ENCODE measurements around the gene HSPB6. TPM values are rescaled to one million over a fixed set of nuclear protein-coding genes. Genes with fewer than 3 reads are reported as not detected.

Gene HSPB6
- total RNA-seq, 4 donors from 2014 or later, result 22.3 to 185 (median 43.9) TPM

DNA sequence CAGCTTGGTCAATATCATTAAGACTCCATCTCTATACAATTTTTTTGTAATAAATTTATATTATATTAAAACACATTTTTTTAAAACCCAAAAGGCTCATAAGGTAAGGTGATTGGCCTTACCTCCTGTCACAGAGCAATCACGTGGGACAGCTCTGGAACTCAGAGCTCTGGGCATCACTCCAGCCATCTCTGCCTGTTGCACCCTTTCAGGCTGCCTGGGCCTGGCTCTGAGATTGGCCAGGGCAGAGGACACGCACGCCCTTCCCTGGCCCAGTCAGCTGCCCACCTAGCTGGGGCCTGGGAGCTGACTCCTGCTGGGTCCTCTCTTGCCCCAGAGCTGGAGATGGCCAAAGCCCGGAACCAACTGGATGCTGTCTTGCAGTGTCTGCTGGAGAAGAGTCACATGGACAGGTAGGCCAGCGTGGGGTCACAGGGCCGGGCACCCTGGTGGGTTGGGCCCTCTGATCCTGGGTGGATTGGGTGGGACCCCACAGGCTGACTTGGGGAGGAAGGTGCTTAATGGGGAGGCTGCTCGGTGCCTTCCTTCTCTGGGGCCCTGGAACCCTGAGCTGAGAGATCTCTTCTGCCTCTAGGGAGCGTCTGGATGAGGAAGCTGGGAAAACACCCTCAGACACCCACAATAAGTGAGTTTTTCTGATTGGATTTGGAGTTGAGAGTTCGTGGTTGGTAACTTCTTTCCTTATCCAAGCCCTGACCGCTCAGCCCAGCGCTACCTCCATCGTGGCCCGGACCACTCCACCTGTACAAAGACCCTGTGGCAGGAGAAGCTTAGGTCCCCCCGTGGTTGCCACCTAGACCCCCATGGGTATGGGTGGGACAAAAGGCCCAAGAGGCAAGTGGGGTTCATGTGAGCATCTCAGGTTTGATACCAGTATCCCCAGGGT lies 4.7 kb downstream of the HSPB6 start:
- Histone ChIP-seq H3K4me3 (no peak overlapping the region), H3K27ac (peak overlapping the region in 1 of 4 donors; percentile 32), H3K4me1 (peaks cover 19 to 45% (median 41%) of the 10 kb centered on the region in 4 donors), H3K27me3 (peaks cover 3% of the 10 kb centered on the region), H3K9me3 (no peaks in the 10 kb centered on the region), H3K36me3 (peaks cover 0 to 14% (median 3%) of the 10 kb centered on the region in 4 donors)
- intact Hi-C loops (cut with DNase I; ENCODE audit: low total_unique reads), result no loop called here
- peak; percentile 8 for DNase-seq
- 85 to 100% methylated on average over 1 to 14 of the region's 14 CpGs for WGBS, 2 donors (ENCODE audit: low coverage in 1 of 2)
- no peak for TF ChIP-seq EP300 (IDR thresholded peaks at IDR 0.05; ENCODE audit: low read depth)
- no peak for TF ChIP-seq POLR2AphosphoS5 (IDR thresholded peaks at IDR 0.05)
- no peak for TF ChIP-seq POLR2A (IDR thresholded peaks at IDR 0.05)
- TF ChIP-seq, protein P1, sequence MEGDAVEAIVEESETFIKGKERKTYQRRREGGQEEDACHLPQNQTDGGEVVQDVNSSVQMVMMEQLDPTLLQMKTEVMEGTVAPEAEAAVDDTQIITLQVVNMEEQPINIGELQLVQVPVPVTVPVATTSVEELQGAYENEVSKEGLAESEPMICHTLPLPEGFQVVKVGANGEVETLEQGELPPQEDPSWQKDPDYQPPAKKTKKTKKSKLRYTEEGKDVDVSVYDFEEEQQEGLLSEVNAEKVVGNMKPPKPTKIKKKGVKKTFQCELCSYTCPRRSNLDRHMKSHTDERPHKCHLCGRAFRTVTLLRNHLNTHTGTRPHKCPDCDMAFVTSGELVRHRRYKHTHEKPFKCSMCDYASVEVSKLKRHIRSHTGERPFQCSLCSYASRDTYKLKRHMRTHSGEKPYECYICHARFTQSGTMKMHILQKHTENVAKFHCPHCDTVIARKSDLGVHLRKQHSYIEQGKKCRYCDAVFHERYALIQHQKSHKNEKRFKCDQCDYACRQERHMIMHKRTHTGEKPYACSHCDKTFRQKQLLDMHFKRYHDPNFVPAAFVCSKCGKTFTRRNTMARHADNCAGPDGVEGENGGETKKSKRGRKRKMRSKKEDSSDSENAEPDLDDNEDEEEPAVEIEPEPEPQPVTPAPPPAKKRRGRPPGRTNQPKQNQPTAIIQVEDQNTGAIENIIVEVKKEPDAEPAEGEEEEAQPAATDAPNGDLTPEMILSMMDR (IDR thresholded peaks at IDR 0.05), result no peak
- in situ Hi-C loops (cut with MboI; ENCODE audit: low pct_ligation_motif_present in 1 of 4, low pct_unique_long_range_greater_than_20kb in 1 of 4, low sequenced_read_pairs in 3 of 4), result no loop called here

DNA sequence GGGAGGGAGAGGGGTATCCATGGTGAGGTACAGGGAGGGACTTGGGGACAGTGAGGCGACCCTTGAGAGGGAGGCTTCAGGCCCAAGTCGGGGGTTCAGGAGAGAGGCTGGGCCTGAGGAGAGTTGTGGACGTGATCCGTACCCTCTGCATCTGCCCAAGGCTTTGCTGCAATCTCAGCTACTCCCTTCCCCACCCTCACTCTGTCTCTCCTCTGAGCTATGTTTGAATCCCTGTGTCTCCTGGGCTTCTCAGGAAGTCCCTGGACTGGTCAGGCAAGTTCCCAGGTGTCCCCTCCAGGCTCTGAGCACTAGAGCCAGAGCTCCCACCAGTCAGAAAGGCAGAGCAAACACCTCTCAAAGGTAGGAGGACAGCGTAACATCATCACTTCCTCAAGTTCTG lies 6.7 kb downstream of the HSPB6 start:
- H3K36me3 ChIP-seq, result peaks cover 0 to 14% (median 3%) of the 10 kb centered on the region in 4 donors
- no peak for TF ChIP-seq EP300 (IDR thresholded peaks at IDR 0.05; ENCODE audit: low read depth)
- TF ChIP-seq POLR2A (IDR thresholded peaks at IDR 0.05), result no peak
- no peak for TF ChIP-seq POLR2AphosphoS5 (IDR thresholded peaks at IDR 0.05)
- intact Hi-C loops (cut with DNase I; ENCODE audit: low total_unique reads) (no loop called here), in situ Hi-C loops (cut with MboI; ENCODE audit: low pct_ligation_motif_present in 1 of 4, low pct_unique_long_range_greater_than_20kb in 1 of 4, low sequenced_read_pairs in 3 of 4) (no loop called here)
- peaks cover 19 to 38% (median 32%) of the 10 kb centered on the region in 4 donors for H3K4me1 ChIP-seq
- no peaks in the 10 kb centered on the region for H3K27me3 ChIP-seq
- WGBS, 2 donors (ENCODE audit: low coverage in 1 of 2), result 89 to 90% methylated on average over 2 to 5 of the region's 5 CpGs
- no peak for DNase-seq
- no peak overlapping the region for H3K4me3 ChIP-seq
- no peaks in the 10 kb centered on the region for H3K9me3 ChIP-seq
- no peak overlapping the region for H3K27ac ChIP-seq

DNA sequence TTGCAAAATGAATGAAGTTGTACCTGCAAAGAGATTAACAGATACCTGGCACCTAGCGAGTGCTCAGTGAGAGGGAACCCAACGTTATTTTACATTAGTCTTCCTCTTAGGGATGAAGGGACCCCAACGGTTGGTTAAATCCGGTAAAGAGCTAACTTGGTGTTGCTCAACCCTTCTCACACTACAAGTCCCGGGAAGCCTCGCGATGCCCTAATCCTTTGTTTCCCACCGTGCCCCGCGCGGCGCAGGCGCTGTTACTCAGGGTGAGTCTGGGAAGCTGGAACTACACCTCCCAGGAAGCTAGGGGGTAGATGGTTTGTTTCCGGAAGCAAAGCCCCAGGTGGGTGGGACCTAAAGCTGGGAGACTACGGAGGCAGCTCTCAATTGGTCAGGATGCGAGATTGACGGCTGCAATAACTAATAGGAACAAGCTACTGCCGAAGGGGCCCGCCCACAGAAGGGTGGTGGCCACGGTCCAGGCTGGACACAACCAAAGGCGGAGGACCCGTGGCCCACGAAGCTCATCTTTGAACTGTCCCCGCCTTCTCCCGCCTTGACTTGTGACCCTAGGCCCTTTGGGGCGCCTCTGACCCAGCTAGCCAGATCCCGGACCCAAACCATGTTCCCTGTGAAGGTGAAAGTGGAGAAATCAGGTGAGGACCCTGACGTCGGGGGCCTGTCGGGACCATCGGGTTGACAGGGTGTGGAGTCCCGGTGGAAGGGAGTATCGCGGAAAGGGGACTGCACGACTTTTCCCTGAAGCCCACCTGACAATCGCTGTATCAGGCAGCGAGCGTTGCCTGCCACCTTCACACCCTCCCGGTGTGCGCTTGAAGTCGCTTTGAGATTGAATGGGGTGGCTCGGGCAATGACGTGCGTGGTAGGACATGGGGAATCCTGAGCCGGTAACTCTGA lies 8.5 kb downstream of the HSPB6 start, which contains the start of gene LIN37:
Gene LIN37 (plus strand): TSS at position 471 of the 915 bp plus-strand sequence. CDS start 149 bp downstream, at position 620.
- H3K27me3 ChIP-seq, result no peaks in the 10 kb centered on the region
- H3K9me3 ChIP-seq, result no peaks in the 10 kb centered on the region
- 0 to 1% methylated on average over 4 to 38 of the region's 45 CpGs for WGBS, 2 donors (ENCODE audit: low coverage in 1 of 2)
- TF ChIP-seq EP300 (IDR thresholded peaks at IDR 0.05; ENCODE audit: low read depth) (no peak), POLR2A (IDR thresholded peaks at IDR 0.05) (peak; percentile 87), POLR2AphosphoS5 (IDR thresholded peaks at IDR 0.05) (peak; percentile 94 to 96 (median 95))
- TF ChIP-seq, protein P1 (IDR thresholded peaks at IDR 0.05), result peak in 2 of 5 experiments; percentile 35 to 55
- H3K4me1 ChIP-seq, result peaks cover 21 to 39% (median 32%) of the 10 kb centered on the region in 4 donors
- in situ Hi-C loops (cut with MboI; ENCODE audit: low pct_ligation_motif_present in 1 of 4, low pct_unique_long_range_greater_than_20kb in 1 of 4, low sequenced_read_pairs in 3 of 4), result no loop called here
- intact Hi-C loops (cut with DNase I; ENCODE audit: low total_unique reads), result loop anchor here (10.0 kb wide), 1 partner anchor 186 kb away; the partner anchor contains the start of gene LRFN3
- peak within 1 kb of the TSS; percentile 80 to 90 (median 83) for H3K27ac ChIP-seq
- peak within 1 kb of the TSS; percentile 60 to 96 (median 73) for H3K4me3 ChIP-seq
- peak; percentile 99 for DNase-seq
- H3K36me3 ChIP-seq, result peaks cover 0 to 6% (median 2%) of the 10 kb centered on the region in 4 donors

DNA sequence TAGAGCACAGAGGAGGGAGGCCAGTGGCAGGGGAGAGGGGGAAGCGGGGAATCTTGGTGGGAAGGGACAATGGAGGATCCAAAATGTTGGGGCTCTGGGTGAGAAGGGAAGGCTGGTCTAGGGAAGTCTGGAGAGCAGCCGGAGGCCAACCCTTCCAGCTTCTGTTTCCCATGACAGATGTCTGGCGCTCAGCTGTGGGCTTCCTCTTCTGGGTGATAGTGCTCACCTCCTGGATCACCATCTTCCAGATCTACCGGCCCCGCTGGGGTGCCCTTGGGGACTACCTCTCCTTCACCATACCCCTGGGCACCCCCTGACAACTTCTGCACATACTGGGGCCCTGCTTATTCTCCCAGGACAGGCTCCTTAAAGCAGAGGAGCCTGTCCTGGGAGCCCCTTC lies 10.3 kb downstream of the HSPB6 start:
- Histone ChIP-seq H3K36me3 (no peaks in the 10 kb centered on the region), H3K4me3 (peak overlapping the region in 1 of 4 donors; percentile 77), H3K4me1 (peaks cover 21 to 39% (median 32%) of the 10 kb centered on the region in 4 donors), H3K27ac (peak overlapping the region in 2 of 4 donors; percentile 99 to 100), H3K27me3 (no peaks in the 10 kb centered on the region), H3K9me3 (no peaks in the 10 kb centered on the region)
- intact Hi-C loops (cut with DNase I; ENCODE audit: low total_unique reads) (loop anchor here (10.0 kb wide), 1 partner anchor 188 kb away; the partner anchor contains the start of gene LRFN3), in situ Hi-C loops (cut with MboI; ENCODE audit: low pct_ligation_motif_present in 1 of 4, low pct_unique_long_range_greater_than_20kb in 1 of 4, low sequenced_read_pairs in 3 of 4) (no loop called here)
- TF ChIP-seq POLR2AphosphoS5 (IDR thresholded peaks at IDR 0.05) (no peak), EP300 (IDR thresholded peaks at IDR 0.05; ENCODE audit: low read depth) (no peak), POLR2A (IDR thresholded peaks at IDR 0.05) (no peak)
- TF ChIP-seq, protein P1 (IDR thresholded peaks at IDR 0.05), result no peak
- 57 to 90% methylated on average over 2 to 5 of the region's 5 CpGs for WGBS, 2 donors (ENCODE audit: low coverage in 1 of 2)
- no peak for DNase-seq

Data from transverse colon (tissue), 4 donors.